ENCODE measurements around the gene SGMS1. TPM values are rescaled to one million over a fixed set of nuclear protein-coding genes. Genes with fewer than 3 reads are reported as not detected.

The SGMS1 gene
- polyA plus RNA-seq, 1 donor (not counting 4 experiments of a cell fraction or from before 2014, with no cell fraction given), result 18.3 TPM

DNA sequence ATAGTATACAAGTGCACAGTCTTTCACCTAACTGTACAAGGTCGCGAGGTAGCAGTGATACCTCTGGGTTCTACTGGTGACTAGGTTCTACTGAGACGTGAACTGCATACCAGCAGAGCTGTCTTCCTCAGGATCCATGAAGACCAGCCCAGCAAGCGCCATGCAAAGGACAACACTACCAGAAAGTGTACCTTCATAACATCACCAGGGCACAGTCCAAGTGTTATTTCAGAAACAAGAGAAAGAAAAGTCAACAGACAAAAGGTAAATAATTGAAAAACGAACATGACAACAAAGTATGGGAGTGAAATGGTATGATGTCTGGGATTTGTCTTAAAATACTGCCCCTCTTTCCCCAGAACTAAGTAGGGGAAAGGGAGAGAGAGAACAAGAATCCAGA, 231.3 kb downstream of the SGMS1 start:
- peaks cover 5% of the 10 kb centered on the region for H4K20me1 ChIP-seq (ENCODE audit: control insufficient read depth, extremely low read depth, insufficient read depth, low read length)
- no peak overlapping the region for H3K4me2 ChIP-seq (ENCODE audit: control insufficient read depth, extremely low read depth, insufficient read depth, low read depth, low read length)
- no peak overlapping the region for H3K4me3 ChIP-seq (ENCODE audit: control insufficient read depth in 2 of 3, extremely low read depth in 1 of 3, insufficient read depth in 2 of 3, low read depth in 1 of 3, low read length in 3 of 3)
- peaks cover 45% of the 10 kb centered on the region for H3K4me1 ChIP-seq (ENCODE audit: control insufficient read depth, extremely low read depth, insufficient read depth, low read length)
- H3K9ac ChIP-seq (ENCODE audit: control insufficient read depth, extremely low read depth, insufficient read depth, low read length), result no peak overlapping the region
- no peak for FAIRE-seq
- no peaks in the 10 kb centered on the region for H3K36me3 ChIP-seq (ENCODE audit: control insufficient read depth in 2 of 2, extremely low read depth in 1 of 2, insufficient read depth in 2 of 2, low read length in 2 of 2)
- no peaks in the 10 kb centered on the region for H3K9me3 ChIP-seq (ENCODE audit: control insufficient read depth, low read depth, low read length)
- DNase-seq (ENCODE audit: low read depth, low spot score), result no peak
- H3K27me3 ChIP-seq (ENCODE audit: control insufficient read depth, extremely low read depth, insufficient read depth, low read length), result no peaks in the 10 kb centered on the region
- H3K9me1 ChIP-seq (ENCODE audit: control insufficient read depth, extremely low read depth, insufficient read depth, low read length), result peaks cover 2% of the 10 kb centered on the region
- no peak for TF ChIP-seq EZH2 (IDR thresholded peaks at IDR 0.05; ENCODE audit: low read length)
- TF ChIP-seq, protein P1, sequence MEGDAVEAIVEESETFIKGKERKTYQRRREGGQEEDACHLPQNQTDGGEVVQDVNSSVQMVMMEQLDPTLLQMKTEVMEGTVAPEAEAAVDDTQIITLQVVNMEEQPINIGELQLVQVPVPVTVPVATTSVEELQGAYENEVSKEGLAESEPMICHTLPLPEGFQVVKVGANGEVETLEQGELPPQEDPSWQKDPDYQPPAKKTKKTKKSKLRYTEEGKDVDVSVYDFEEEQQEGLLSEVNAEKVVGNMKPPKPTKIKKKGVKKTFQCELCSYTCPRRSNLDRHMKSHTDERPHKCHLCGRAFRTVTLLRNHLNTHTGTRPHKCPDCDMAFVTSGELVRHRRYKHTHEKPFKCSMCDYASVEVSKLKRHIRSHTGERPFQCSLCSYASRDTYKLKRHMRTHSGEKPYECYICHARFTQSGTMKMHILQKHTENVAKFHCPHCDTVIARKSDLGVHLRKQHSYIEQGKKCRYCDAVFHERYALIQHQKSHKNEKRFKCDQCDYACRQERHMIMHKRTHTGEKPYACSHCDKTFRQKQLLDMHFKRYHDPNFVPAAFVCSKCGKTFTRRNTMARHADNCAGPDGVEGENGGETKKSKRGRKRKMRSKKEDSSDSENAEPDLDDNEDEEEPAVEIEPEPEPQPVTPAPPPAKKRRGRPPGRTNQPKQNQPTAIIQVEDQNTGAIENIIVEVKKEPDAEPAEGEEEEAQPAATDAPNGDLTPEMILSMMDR (optimal IDR thresholded peaks at IDR 0.05 in 1 of 3, IDR thresholded peaks at IDR 0.05 in 1 of 3, conservative IDR thresholded peaks at IDR 0.05 in 1 of 3; ENCODE audit: extremely low read depth in 1 of 3, insufficient read depth in 2 of 3, low read length in 3 of 3), result no peak
- no peak overlapping the region for H2AFZ ChIP-seq (ENCODE audit: control insufficient read depth, low read length)
- dilution Hi-C loops (cut with MboI; ENCODE audit: extremely low pct_ligation_motif_present, low sequenced_read_pairs), result no loop called here
- no peak overlapping the region for H3K27ac ChIP-seq (ENCODE audit: control insufficient read depth, insufficient read depth, low read length)
- H3K79me2 ChIP-seq (ENCODE audit: control insufficient read depth, insufficient read depth, low read length), result peaks cover 41% of the 10 kb centered on the region

DNA sequence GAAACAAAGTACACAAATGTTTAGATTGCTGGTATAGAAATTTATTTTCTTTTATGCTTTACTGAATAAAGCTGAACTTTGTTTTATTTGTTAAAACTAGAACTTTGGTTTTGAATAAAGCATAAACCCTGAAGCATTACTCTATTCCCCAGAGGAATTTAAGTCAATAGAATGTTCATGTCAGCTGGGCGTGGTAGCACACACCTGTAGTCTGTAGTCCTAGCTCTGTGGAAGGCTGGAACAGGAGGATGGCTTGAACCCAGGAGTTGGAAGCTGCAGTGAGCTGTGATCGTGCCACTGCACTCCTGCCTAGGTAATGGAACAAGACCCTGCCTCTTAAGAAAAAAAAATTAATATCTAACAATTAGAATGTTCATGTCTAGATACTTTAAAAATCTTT, 233.5 kb downstream of the SGMS1 start:
- no peak for FAIRE-seq
- peaks cover 34% of the 10 kb centered on the region for H3K79me2 ChIP-seq (ENCODE audit: control insufficient read depth, insufficient read depth, low read length)

More for the DNA sequence above, 233.5 kb downstream of the SGMS1 start:
- H3K4me2 ChIP-seq (ENCODE audit: control insufficient read depth, extremely low read depth, insufficient read depth, low read depth, low read length), result no peak overlapping the region
- no peak overlapping the region for H3K4me3 ChIP-seq (ENCODE audit: control insufficient read depth in 2 of 3, extremely low read depth in 1 of 3, insufficient read depth in 2 of 3, low read depth in 1 of 3, low read length in 3 of 3)
- H3K9ac ChIP-seq (ENCODE audit: control insufficient read depth, extremely low read depth, insufficient read depth, low read length), result no peak overlapping the region
- H3K9me1 ChIP-seq (ENCODE audit: control insufficient read depth, extremely low read depth, insufficient read depth, low read length), result no peaks in the 10 kb centered on the region
- H3K9me3 ChIP-seq (ENCODE audit: control insufficient read depth, low read depth, low read length), result no peaks in the 10 kb centered on the region
- TF ChIP-seq, protein P1 (optimal IDR thresholded peaks at IDR 0.05 in 1 of 3, IDR thresholded peaks at IDR 0.05 in 1 of 3, conservative IDR thresholded peaks at IDR 0.05 in 1 of 3; ENCODE audit: extremely low read depth in 1 of 3, insufficient read depth in 2 of 3, low read length in 3 of 3), result no peak
- no peak for TF ChIP-seq EZH2 (IDR thresholded peaks at IDR 0.05; ENCODE audit: low read length)
- H3K27me3 ChIP-seq (ENCODE audit: control insufficient read depth, extremely low read depth, insufficient read depth, low read length), result no peaks in the 10 kb centered on the region
- H3K4me1 ChIP-seq (ENCODE audit: control insufficient read depth, extremely low read depth, insufficient read depth, low read length), result peaks cover 25% of the 10 kb centered on the region
- no peak for DNase-seq (ENCODE audit: low read depth, low spot score)
- dilution Hi-C loops (cut with MboI; ENCODE audit: extremely low pct_ligation_motif_present, low sequenced_read_pairs), result no loop called here
- H3K36me3 ChIP-seq (ENCODE audit: control insufficient read depth in 2 of 2, extremely low read depth in 1 of 2, insufficient read depth in 2 of 2, low read length in 2 of 2), result no peaks in the 10 kb centered on the region
- H3K27ac ChIP-seq (ENCODE audit: control insufficient read depth, insufficient read depth, low read length), result no peak overlapping the region
- peaks cover 5% of the 10 kb centered on the region for H4K20me1 ChIP-seq (ENCODE audit: control insufficient read depth, extremely low read depth, insufficient read depth, low read length)
- H2AFZ ChIP-seq (ENCODE audit: control insufficient read depth, low read length), result no peak overlapping the region
